B cell (primary cell): Measurements from ENCODE around the gene DACH1. TPM values are rescaled to one million over a fixed set of nuclear protein-coding genes. Genes with fewer than 3 reads are reported as not detected.

ENCODE experiments used
- ATAC-seq: fragments of 200-7000 bp; cut with Tn5 transposase; one replicate; pipeline ENCODE4 v1.10.0; 2021; ENCODE audit warnings: low read depth, mild to moderate bottlenecking, moderate number of reproducible peaks, moderate library complexity
- CTCF ChIA-PET: fragments of 350-600 bp; sonication (Branson Sonifier 250); formaldehyde crosslinking; loops from one replicate; lab custom pipeline; 2021; ENCODE audit warnings: antibody characterized with exemption, inconsistent platforms; lab: Charles Lee
- POLR2A ChIA-PET: fragments of 350-600 bp; sonication (Branson Sonifier 250); formaldehyde crosslinking; loops from one replicate; lab custom pipeline; 2021; ENCODE audit warnings: antibody characterized with exemption; lab: Charles Lee
- DNase-seq: peaks from one replicate; pipeline ENCODE4 v3.0.0; 2013
- H2AFZ ChIP-seq: 2 replicates; pipeline ENCODE4 v1.6.1; 2012; ENCODE audit warnings: mild to moderate bottlenecking, low read depth, low read length; ENCODE audit not compliant: insufficient read depth, poor library complexity, severe bottlenecking
- H3K27ac ChIP-seq, 2 donors: 1 replicate in 1 of 2; 2 replicates in 1 of 2; pipeline ENCODE4 v1.5.1; 2012 to 2013; ENCODE audit warnings: low read length in 2 of 2, mild to moderate bottlenecking in 2 of 2, moderate library complexity in 1 of 2
- H3K27me3 ChIP-seq, 4 experiments: fragments of 200-600 bp in 1 of 4; sonication (generic) in 1 of 4; replicated peaks in 1 of 4; 1 replicate in 2 of 4; 2 replicates in 2 of 4; pipeline versions ENCODE4 v1.6.1 to v1.7.0; 2013 to 2016; ENCODE audit warnings: low read length in 3 of 4, mild to moderate bottlenecking in 2 of 4, mixed read lengths in 1 of 4, moderate library complexity in 1 of 4; ENCODE audit not compliant: insufficient read depth in 4 of 4, control insufficient read depth in 3 of 4; ENCODE audit errors: control extremely low read depth in 1 of 4
- H3K36me3 ChIP-seq, 2 experiments: replicated peaks in 1 of 2; 1 replicate in 1 of 2; 2 replicates in 1 of 2; pipeline versions ENCODE4 v1.6.1 to v1.7.1; 2013; ENCODE audit warnings: low read length in 1 of 2; ENCODE audit not compliant: insufficient read depth in 2 of 2, control insufficient read depth in 1 of 2; ENCODE audit errors: control extremely low read depth in 1 of 2, extremely low read depth in 1 of 2
- H3K4me1 ChIP-seq, 2 donors: fragments of 200-600 bp in 1 of 2; sonication (generic) in 1 of 2; 1 replicate in 1 of 2; 2 replicates in 1 of 2; pipeline versions ENCODE4 v1.5.1 to v1.6.1; 2013 to 2017; ENCODE audit warnings: low read length in 2 of 2; ENCODE audit not compliant: control insufficient read depth in 2 of 2, insufficient read depth in 2 of 2
- H3K4me2 ChIP-seq: replicated peaks from 2 replicates; pipeline ENCODE3; 2012; ENCODE audit warnings: mild to moderate bottlenecking, low read depth, low read length; ENCODE audit not compliant: poor library complexity, severe bottlenecking
- H3K4me3 ChIP-seq, 5 experiments: fragments of 200-600 bp in 1 of 5; sonication (generic) in 1 of 5; 1 replicate in 3 of 5; 2 replicates in 2 of 5; pipeline versions ENCODE4 v1.5.1 to v1.7.0; 2011 to 2016; ENCODE audit warnings: low read length in 4 of 5, mild to moderate bottlenecking in 4 of 5, low read depth in 2 of 5, control low read depth in 1 of 5, moderate library complexity in 1 of 5; ENCODE audit not compliant: insufficient read depth in 1 of 5; ENCODE audit errors: control extremely low read depth in 1 of 5, extremely low read depth in 1 of 5
- H3K79me2 ChIP-seq: fragments of 200-600 bp; sonication (generic); one replicate; pipeline ENCODE4 v1.6.0; 2016; ENCODE audit warnings: low read length; ENCODE audit not compliant: control insufficient read depth, insufficient read depth
- H3K9ac ChIP-seq: fragments of 200-600 bp; sonication (generic); 2 replicates; pipeline ENCODE4 v1.6.1; 2017; ENCODE audit warnings: mild to moderate bottlenecking, low read length, moderate library complexity
- H3K9me3 ChIP-seq, 3 donors: one replicate each; pipeline versions ENCODE4 v1.6.1 to v1.7.1; 2013; ENCODE audit warnings: low read length in 2 of 3; ENCODE audit not compliant: control insufficient read depth in 2 of 3, insufficient read depth in 1 of 3; ENCODE audit errors: control extremely low read depth in 1 of 3
- H4K20me1 ChIP-seq: 2 replicates; pipeline ENCODE4 v1.6.0; 2012; ENCODE audit warnings: mild to moderate bottlenecking, low read length; ENCODE audit not compliant: insufficient read depth, control insufficient read depth, poor library complexity, severe bottlenecking
- H3K27ac Mint-ChIP-seq: one replicate; pipeline ENCODE4 v1.8.0; 2021; ENCODE audit warnings: mixed read lengths
- H3K27me3 Mint-ChIP-seq: one replicate; pipeline ENCODE4 v1.8.0; 2021; ENCODE audit warnings: mixed read lengths
- H3K4me1 Mint-ChIP-seq: one replicate; pipeline ENCODE4 v1.8.0; 2021; ENCODE audit warnings: mixed read lengths
- H3K4me3 Mint-ChIP-seq: one replicate; pipeline ENCODE4 v1.8.0; 2021; ENCODE audit warnings: mixed read lengths
- H3K9me3 Mint-ChIP-seq: one replicate; pipeline ENCODE4 v1.8.0; 2022; ENCODE audit warnings: mixed read lengths; ENCODE audit not compliant: insufficient read depth
- EZH2 ChIP-seq: IDR thresholded peaks from 2 replicates; pipeline ENCODE4 v1.6.1; 2012; ENCODE audit warnings: borderline replicate concordance, low read depth, mild to moderate bottlenecking, moderate library complexity, low read length; ENCODE audit not compliant: insufficient read depth, poor library complexity, severe bottlenecking
- WGBS: methylation state at CpG from one replicate; pipeline ENCODE4 v1.1.5; 2013; ENCODE audit warnings: missing lambda C conversion rate; ENCODE audit not compliant: insufficient coverage; 5-methylcytosine and 5-hydroxymethylcytosine counted together
- intact Hi-C: fragments of 100-400 bp; cut with micrococcal nuclease; formaldehyde crosslinking; loops from one replicate; pipeline ENCODE4 v1.10.0; 2022
- polyA plus RNA-seq: library from polyadenylated mRNA; depleted of rRNA; stranded (reverse); fragments of >200 nt; gene quantifications from 2 replicates; pipeline ENCODE4 v1.2.3, GENCODE V29; 2012
- total RNA-seq, 2 donors: library from RNA; stranded (reverse); fragments of 120-200 nt in 1 of 2; gene quantifications; 1 replicate in 1 of 2; 2 replicates in 1 of 2; pipeline versions ENCODE4 v1.2.3 to v1.2.4, GENCODE V29; 2013 to 2022
- TF ChIP-seq, protein P1 (sequence below): fragments of 200-600 bp; IDR thresholded peaks from one replicate; pipeline ENCODE4 v1.8.0; 2022; ENCODE audit warnings: antibody characterized with exemption, mild to moderate bottlenecking

The DACH1 gene
- total and polyA plus RNA-seq, 2 donors (not counting 1 experiment from before 2014, with no cell fraction given): not detected

DNA sequence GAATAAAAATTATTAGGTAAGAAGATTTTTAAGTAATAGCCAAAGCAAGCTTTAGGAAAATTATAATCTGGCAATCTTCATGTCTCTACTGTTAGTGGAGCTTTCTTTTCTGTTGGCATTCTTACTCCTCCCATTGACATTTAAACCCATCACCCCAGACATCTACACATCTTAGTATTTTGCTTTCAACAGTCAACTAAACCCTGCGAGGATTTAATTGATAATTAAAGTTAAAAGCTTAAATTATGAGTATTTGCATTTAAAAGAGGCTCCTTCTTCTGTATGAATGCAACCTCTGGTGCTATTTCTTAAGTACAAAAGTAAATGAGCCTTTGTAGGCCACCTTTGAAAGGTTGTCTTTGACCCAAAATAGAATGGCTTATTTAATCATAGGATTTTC is 148.1 kb downstream of the DACH1 start:
- Mint-ChIP-seq H3K27me3 (no peaks in the 10 kb centered on the region), H3K4me1 (no peaks in the 10 kb centered on the region), H3K27ac (no peak overlapping the region), H3K9me3 (no peaks in the 10 kb centered on the region), H3K4me3 (no peak overlapping the region)
- Histone ChIP-seq H3K9ac (no peak overlapping the region), H3K4me2 (no peak overlapping the region), H3K27me3 (no peaks in the 10 kb centered on the region), H3K36me3 (no peaks in the 10 kb centered on the region), H3K27ac (no peak overlapping the region), H4K20me1 (no peaks in the 10 kb centered on the region), H3K4me3 (no peak overlapping the region), H3K4me1 (no peaks in the 10 kb centered on the region), H3K79me2 (no peaks in the 10 kb centered on the region), H3K9me3 (no peaks in the 10 kb centered on the region), H2AFZ (no peak overlapping the region)
- ATAC-seq: no peak
- WGBS: no CpG with 5 or more reads among the region's 1 CpG
- intact Hi-C loops: no loop called here
- no peak for TF ChIP-seq EZH2
- ChIA-PET POLR2A (no interaction called here), CTCF (no interaction called here)
- no peak for DNase-seq

DNA sequence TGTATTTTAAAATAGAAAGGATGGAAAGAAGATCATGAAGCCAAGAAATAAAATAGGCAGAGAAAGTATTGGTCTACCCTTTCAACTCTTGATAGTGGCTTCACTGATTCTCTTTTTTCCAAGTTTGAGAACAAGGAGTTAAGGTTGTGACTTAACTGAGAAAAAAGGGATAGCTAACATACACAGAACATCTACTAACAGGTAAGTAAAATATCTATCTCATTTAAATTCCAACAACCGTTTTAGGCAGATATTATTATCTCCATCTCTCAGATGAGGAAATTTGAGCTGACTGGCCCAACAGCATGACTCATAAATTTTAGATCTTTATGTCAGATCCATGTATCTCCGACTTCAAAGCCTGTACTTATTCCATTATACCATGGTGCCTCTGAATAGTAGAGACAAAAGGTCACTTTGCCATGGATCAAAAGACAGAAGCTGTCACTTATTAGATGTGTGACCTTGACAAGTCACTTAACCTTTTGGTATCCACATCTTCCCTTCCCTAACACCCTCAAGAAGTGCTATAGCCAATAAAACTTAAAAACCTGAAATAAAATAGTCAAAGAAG is 152.1 kb downstream of the DACH1 start:
- H3K27me3 Mint-ChIP-seq: no peaks in the 10 kb centered on the region
- ATAC-seq: no peak

More for the DNA sequence above, 152.1 kb downstream of the DACH1 start:
- H3K4me3 Mint-ChIP-seq: no peak overlapping the region
- H3K79me2 ChIP-seq: no peaks in the 10 kb centered on the region
- ChIA-PET CTCF (no interaction called here), POLR2A (no interaction called here)
- H3K4me3 ChIP-seq: no peak overlapping the region
- no peaks in the 10 kb centered on the region for H3K9me3 Mint-ChIP-seq
- no peak for DNase-seq
- no peaks in the 10 kb centered on the region for H3K4me1 ChIP-seq
- intact Hi-C loops: no loop called here
- H3K27ac Mint-ChIP-seq: no peak overlapping the region
- no peak overlapping the region for H2AFZ ChIP-seq
- TF ChIP-seq, protein P1, sequence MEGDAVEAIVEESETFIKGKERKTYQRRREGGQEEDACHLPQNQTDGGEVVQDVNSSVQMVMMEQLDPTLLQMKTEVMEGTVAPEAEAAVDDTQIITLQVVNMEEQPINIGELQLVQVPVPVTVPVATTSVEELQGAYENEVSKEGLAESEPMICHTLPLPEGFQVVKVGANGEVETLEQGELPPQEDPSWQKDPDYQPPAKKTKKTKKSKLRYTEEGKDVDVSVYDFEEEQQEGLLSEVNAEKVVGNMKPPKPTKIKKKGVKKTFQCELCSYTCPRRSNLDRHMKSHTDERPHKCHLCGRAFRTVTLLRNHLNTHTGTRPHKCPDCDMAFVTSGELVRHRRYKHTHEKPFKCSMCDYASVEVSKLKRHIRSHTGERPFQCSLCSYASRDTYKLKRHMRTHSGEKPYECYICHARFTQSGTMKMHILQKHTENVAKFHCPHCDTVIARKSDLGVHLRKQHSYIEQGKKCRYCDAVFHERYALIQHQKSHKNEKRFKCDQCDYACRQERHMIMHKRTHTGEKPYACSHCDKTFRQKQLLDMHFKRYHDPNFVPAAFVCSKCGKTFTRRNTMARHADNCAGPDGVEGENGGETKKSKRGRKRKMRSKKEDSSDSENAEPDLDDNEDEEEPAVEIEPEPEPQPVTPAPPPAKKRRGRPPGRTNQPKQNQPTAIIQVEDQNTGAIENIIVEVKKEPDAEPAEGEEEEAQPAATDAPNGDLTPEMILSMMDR: no peak
- TF ChIP-seq EZH2: no peak
- no peaks in the 10 kb centered on the region for H3K4me1 Mint-ChIP-seq
- no peaks in the 10 kb centered on the region for H4K20me1 ChIP-seq
- no peak overlapping the region for H3K27ac ChIP-seq
- H3K4me2 ChIP-seq: no peak overlapping the region
- WGBS: 80% methylated on average over 1 of the region's 2 CpGs
- H3K36me3 ChIP-seq: no peaks in the 10 kb centered on the region
- H3K27me3 ChIP-seq: no peaks in the 10 kb centered on the region
- no peaks in the 10 kb centered on the region for H3K9me3 ChIP-seq
- H3K9ac ChIP-seq: no peak overlapping the region
